SKM-1 treated with dmso at 0.1 percent for 144 hours (cell line): ENCODE measurements around the gene SLC27A1.
"Not testable (repeated sequence)": the region's sequence is repeated elsewhere in the genome, so short reads cannot be mapped to it uniquely, and the experiment has no call there.

ENCODE experiments used
- DNase-seq: peaks from one replicate; lab custom pipeline; 2025; ENCODE audit not compliant: unreplicated experiment; lab: John Stamatoyannopoulos, UW

SLC27A1 gene

DNA sequence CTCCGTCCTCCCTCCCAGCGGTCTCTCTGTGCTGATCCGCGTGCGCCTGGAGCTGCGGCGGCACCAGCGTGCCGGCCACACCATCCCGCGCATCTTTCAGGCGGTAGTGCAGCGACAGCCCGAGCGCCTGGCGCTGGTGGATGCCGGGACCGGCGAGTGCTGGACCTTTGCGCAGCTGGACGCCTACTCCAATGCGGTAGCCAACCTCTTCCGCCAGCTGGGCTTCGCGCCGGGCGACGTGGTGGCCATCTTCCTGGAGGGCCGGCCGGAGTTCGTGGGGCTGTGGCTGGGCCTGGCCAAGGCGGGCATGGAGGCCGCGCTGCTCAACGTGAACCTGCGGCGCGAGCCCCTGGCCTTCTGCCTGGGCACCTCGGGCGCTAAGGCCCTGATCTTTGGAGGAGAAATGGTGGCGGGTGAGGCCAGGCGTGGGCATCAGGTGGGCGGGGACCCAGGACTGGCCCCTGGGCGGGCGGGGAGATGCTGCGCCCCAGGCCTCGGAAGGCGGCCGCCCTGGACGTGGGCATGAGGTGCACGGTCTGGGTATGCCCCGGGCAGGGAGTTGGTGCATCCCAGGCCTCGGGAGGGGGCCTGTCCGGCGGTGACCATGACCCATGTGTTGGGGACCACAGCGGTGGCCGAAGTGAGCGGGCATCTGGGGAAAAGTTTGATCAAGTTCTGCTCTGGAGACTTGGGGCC lies 16.4 kb downstream of the SLC27A1 start:
- no peak for DNase-seq

DNA sequence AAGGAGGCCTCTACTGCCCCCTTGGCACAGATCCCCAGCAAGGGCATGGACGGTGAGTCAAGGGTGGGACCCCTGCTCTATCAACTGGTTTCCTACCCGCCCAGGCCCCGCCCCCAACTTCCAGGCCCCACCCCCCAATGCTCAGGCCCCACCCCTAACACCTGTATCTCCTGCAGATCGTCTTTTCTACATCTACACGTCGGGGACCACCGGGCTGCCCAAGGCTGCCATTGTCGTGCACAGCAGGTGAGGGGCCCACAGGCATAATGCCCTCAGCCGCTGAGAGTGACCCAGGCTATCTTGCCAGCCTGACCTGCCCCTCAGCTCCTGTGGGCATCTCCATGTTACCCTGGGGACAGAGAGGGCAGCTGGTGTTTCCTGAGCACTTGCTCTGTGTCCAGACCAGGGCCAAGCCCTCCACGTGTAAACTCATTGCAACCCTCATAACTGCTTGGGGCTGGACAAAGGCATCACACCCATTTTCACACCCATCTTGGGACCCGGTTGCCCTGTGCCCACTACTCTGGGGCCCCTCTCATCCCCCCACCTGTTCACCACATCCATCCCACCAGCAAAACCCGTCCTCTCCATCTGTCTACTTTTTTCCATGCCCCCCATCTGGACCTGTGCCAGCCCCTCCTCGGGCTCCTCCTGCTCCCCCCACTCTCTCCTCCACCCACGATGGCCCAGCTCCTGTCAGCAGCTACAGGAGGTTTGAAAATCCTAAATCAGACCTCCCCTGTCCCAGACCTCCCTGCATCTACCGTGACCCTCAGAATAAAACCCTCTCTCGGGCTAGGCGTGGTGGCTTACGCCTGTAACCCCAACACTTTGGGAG lies 17.2 kb downstream of the SLC27A1 start:
- DNase-seq = no peak

DNA sequence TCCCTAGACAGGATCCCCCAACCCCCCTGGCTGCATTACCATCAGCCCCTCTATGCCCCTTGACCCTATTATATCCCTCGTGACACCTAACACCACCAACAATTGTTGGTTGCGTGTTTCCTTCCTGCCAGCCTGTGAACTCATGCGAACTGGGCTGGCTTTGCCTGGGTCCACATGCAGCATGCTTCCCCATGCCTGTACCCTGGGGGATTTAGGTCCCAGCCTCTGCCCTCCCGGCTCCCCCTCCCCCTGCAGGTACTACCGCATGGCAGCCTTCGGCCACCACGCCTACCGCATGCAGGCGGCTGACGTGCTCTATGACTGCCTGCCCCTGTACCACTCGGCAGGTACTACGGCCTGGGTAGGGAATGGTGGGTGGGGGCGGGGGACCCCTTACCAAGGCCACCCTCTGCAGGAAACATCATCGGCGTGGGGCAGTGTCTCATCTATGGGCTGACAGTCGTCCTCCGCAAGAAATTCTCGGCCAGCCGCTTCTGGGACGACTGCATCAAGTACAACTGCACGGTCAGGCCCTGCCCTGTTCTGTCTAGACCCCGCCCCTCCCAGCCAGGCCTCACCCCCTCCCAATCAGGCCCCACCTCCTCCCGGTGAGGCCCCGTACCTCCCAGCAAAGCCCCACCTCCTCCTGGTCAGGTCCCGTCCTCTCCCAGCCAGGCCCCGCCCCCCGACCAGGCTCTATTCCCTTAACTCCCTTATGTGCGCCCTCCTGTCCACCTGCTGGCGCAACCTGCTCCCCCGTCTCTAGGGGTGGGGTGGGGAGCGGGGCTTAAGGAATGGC lies 18.5 kb downstream of the SLC27A1 start:
- no peak for DNase-seq

DNA sequence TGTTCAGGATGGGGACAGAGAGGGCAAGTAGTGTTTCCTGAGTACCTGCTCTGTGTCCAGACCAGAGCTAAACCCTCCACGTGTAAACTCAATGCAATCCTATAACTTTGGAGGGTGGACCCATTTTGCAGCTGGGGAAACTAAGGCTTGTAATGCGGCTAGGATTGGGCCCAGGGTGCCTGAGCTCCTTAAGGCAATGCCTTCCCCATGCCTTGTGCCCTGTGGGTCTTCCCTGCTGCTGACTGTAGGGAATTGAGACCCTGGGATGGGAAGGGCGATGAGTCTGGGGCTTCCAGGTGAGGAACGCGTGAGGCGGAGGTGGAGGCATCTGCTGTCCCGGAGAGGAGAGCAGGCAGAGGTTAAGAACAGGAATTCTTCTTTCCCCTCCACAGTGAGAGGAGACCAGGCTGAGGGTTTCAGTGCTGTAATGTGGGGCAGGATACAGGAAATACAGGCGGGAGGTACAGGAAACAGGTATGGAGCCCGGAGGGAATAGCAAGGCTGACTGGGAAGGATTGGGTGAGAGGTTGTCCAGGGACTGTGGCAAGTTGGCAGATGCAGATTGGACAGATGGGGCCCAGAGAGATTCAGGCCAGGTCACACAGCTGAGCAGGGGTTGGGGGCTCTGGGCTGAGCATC lies 19.2 kb downstream of the SLC27A1 start:
- no peak for DNase-seq

DNA sequence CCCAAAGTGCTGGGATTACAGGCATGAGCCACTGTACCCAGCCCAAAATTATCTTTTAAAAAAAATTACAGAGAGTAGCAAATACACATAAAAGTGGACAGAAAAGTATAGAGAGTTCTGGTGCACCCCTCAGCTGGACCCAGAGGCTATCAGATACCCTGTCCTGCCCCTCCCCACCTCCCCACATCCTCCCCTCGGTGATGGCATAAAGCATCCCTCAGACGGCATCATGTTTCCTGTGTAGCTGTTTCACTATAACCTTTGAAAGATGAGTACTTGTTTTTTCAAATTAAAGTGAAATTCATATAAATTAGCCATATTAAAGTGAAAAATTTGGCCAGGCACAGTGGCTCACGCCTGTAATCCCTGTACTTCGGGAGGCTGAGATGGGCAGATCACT lies 20.1 kb downstream of the SLC27A1 start:
- no peak for DNase-seq

DNA sequence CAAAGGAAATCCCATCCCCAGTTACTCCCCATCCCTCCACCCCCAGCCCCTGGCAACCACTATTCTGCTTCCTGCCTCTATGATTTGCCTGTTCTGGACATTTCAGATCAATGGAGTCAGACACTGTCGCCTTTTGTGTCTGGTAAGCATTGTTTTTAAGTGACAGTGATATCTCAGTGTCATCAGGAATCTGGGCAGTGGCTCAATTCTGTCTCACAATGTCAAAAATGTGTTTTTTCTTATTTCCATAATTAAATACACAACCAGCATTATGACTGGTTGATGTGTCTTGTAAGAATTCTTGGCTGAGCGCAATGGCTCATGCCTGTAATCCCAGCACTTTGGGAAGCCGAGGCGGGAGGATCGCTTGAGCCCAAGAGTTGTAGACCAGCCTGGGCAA lies 21.0 kb downstream of the SLC27A1 start:
- no peak for DNase-seq

DNA sequence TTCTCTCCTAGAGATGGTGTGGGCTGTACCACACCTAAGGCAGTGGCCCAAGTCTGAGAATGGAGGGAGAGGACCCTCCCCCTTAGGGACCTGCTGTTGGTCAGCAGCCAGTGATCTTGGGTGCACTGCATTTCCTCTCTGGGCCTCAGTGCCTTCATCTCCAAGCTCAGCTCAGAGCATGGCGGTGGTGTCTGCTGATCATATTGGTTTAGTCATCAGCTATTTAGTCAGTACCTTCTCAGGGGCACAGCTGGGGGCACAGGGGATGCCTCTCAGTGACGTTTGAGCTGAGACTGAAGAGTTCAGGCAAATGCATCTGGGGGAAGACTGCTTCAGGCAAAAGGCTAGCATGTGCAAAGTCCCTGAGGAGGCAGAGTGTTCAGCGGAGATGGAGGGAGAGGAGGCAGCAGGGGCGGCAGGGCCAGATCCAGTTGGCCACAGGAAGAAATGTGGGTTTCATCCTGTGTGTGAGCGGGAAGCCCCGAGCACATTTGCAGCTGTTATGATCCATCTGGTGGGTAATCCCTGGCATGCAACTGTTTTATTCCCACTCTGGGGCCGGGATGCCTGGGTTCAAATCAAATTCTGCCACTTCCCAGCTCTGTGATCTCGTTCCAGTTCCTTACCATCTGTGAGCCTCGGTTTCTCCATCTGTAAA lies 25.4 kb downstream of the SLC27A1 start:
- DNase-seq = no peak

DNA sequence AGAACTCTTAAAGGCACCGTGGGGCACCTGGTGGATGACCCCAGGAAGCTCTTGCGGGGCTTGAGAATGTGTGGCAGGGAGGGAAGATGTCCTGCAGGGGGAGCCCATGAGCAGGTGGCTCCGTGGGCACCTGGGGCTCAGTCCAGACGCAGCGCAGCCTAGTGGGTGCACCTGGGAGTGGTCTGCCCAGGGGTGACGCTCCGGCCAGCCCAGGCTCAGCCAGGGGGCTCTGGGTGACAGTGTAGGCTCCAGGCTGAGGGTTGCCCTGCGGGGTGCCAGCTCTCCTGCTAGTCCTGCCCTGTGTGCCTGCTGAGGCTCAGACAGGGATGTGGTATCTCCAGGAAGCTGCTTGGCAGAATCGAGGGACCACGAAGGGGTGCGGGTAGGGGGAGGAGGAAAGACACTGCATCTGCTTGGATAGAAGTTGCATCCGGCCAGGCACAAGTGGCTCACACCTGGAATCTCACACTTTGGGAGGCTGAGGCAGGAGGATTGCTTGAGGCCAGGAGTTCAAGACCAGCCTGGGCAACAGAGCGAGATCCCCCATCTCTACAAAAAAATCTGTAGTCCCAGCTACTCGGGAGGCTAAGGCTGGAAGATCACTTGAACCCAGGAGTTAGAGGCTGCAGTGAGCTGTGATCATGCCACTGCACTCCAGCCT lies 26.1 kb downstream of the SLC27A1 start:
- DNase-seq = peak; percentile 86

DNA sequence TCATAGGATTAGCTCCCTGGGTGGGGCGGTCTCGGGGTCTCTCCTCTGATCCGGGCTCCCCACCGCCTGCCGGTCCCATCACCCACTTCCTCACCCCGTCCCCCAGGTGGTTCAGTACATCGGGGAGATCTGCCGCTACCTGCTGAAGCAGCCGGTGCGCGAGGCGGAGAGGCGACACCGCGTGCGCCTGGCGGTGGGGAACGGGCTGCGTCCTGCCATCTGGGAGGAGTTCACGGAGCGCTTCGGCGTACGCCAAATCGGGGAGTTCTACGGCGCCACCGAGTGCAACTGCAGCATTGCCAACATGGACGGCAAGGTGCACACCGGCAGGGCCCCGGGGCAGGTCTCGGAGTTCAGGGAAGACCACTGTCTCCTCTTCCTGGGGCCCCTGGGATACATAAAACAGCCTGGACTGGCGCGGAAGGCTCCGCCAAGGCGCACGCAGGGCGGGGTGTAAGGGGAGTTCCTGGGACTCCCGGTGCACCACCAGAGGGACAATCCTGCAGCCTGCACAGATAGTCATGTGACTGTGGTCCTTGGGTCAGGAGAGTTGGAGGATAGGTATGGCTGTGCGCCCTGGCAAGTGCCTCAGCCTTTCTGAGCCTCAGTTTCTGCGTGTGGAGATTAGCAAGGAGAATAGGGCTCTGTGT lies 26.9 kb downstream of the SLC27A1 start:
- DNase-seq = no peak

DNA sequence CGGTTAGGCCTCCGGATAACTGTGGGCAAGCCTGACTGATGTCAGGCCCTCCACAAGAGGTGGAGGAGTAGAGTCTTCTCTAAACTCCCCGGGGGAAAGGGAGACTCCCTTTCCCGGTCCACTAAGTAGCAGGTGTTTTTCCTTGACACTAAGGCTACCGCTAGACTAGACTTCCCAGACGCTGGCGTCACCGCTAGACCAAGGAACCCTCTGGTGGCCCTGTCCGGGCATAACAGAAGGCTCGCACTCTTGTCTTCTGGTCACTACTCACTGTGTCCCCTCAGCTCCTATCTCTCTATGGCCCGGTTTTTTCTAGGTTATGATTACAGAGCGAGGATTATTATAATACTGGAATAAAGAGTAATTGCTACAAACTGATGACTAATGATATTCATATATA lies 28.7 kb downstream of the SLC27A1 start:
- DNase-seq = not testable (repeated sequence)

DNA sequence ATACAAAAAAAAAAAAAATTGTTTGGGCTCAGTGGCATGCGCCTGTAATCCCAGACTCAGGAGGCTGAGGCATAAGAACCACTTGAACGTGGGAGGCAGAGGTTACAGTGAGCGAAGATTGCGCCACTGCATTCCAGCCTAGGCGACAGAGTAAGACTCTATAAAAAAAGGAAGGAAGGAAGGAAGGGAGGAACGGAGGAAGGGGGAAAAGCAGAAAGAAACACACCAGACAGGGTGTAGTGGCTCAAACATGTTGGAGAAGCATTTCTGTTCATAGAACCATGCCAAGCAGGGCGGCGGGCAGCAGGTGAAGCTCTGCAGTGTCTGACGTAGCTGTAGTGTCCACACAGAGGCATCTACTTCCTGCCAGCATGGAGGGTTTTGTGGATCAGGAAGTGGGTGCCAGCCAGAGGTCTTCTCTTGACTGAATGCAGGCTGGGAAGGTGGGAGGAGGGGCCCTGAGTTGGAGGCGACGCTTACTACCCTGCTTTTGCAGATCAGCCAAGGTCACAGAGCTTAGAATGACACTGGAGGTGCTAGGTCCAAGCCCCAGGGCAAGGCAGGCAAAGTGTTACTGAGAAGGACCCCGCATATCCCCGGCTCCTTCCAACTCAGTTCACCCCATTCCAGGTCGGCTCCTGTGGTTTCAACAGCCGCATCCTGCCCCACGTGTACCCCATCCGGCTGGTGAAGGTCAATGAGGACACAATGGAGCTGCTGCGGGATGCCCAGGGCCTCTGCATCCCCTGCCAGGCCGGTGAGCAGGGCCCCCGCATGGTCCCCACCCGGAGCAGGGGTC lies 29.5 kb downstream of the SLC27A1 start:
- peak; percentile 84 for DNase-seq

DNA sequence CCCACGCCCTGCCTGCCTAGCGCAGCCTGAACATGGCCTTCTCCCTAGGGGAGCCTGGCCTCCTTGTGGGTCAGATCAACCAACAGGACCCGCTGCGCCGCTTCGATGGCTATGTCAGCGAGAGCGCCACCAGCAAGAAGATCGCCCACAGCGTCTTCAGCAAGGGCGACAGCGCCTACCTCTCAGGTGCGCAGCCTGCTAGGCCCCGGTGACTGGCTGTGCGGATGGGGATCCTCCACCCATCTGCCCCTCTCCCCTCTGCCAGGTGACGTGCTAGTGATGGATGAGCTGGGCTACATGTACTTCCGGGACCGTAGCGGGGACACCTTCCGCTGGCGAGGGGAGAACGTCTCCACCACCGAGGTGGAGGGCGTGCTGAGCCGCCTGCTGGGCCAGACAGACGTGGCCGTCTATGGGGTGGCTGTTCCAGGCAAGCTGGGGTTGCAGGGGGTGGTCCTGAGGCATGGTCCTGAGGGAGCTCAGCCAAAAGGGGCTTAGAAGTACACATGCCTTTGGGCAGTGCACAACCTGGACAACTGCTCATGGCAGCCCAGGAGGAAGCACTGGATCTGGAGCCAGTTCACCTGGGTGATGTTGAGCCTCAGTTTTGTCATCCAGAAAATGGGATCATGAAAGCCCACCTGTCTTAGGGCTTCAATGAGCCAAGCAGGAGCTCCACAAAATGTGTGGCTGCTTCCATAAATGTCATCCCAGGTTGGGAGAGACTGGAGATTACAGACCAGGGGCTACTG lies 30.3 kb downstream of the SLC27A1 start:
- no peak for DNase-seq

DNA sequence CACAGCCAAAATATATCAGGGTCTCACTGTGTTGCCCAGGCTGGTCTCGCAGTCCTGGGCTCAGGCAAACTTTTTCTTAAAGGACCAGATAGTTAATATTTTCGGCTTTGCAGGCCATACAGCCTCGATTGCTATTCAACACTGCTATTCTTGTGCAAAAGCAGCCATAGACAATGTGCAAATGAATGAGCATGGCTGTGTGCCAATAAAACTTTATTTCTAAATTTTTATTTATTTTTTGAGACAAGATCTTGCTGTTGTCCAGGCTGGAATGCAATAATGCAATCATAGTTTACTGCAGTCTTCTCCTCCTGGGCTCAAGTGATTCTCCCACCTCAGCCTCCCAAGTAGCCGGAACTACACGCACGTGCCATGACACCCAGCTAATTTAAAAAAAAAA lies 32.9 kb downstream of the SLC27A1 start:
- DNase-seq = no peak

DNA sequence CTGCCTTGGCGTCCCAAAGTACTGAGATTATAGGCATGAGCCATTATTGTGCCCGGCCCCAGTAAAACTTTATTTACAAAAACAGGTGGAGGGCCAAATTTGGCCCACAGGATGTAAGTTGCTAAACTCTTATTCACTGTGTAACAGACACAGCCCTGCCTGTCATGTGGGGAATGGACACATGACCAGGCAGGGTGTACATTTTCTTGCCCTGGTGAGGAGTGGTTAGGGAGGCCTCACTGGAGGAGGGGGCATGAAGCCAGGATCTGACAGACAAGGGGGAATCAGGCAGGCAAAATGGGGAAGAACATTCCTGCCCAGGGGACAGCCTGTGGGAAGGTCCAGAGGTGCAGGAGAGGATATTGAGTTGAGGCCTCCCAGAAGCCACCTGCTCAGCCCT lies 33.7 kb downstream of the SLC27A1 start:
- no peak for DNase-seq

DNA sequence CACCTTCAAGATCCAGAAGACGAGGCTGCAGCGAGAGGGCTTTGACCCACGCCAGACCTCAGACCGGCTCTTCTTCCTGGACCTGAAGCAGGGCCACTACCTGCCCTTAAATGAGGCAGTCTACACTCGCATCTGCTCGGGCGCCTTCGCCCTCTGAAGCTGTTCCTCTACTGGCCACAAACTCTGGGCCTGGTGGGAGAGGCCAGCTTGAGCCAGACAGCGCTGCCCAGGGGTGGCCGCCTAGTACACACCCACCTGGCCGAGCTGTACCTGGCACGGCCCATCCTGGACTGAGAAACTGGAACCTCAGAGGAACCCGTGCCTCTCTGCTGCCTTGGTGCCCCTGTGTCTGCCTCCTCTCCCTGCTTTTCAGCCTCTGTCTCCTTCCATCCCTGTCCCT lies 34.1 kb downstream of the SLC27A1 start:
- no peak for DNase-seq

DNA sequence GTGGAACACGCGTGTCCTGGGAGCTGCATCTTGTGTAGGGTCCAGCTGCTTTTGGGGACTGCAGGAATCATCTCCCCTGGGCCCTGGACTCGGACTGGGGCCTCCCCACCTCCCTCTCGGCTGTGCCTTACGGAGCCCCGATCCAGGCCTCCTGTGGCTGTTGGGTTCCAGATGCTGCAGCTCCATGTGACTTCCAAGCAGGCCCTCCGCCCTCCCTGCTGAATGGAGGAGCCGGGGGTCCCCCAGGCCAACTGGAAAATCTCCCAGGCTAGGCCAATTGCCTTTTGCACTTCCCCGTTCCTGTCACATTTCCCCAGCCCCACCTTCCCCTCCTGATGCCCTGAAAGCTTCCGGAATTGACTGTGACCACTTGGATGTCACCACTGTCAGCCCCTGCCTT lies 34.9 kb downstream of the SLC27A1 start:
- no peak for DNase-seq

DNA sequence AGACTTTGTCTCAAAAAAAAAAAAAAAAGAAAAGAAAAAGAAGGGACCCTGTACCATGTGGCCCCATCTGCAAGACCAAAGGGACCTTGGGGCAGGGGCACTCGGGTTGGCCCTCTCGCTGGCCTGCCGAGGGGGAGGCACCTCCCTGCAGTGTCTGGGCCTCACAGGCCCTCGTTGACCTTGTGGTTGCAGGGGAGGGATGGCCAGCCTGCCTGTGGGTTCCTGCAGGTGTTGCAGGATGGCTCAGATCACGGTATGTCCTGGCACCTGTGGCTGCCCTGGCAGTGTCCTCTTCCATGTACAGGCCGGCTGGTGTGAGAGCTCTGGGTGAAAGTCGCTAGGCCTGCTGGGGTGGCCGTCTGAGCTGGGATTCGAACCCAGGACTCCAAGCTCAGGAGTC lies 36.4 kb downstream of the SLC27A1 start:
- no peak for DNase-seq

DNA sequence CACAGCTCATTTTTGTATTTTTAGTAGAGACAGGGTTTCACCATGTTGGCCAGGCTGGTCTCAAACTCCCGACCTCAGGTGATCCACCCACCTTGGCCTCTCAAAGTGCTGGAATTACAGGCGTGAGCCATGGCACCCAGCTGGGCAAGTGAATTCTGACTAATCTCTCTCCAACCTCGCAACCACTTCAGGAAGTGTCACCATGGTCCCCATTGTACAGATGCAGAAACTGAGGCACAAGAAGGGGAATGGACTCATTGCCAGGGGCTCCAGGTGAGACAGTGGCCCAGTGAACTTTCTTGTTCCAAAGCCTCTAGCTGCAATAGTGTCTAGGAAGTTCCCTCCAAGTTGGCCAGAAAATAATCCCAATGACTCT lies 38.2 kb downstream of the SLC27A1 start:
- DNase-seq = not testable (repeated sequence)
